Embryonic facial prominence (tissue), 1 donor: ENCODE results near the gene CNKSR3.

Experiments
- DNase-seq: peaks from one replicate; pipeline ENCODE4 v3.0.0-alpha.2; 2016; ENCODE audit errors: extremely low spot score

CNKSR3 gene

GRCh38 chr6:154414021-154414813 is 96.3 kb downstream of the CNKSR3 start:
- DNase-seq: no peak

DNA sequence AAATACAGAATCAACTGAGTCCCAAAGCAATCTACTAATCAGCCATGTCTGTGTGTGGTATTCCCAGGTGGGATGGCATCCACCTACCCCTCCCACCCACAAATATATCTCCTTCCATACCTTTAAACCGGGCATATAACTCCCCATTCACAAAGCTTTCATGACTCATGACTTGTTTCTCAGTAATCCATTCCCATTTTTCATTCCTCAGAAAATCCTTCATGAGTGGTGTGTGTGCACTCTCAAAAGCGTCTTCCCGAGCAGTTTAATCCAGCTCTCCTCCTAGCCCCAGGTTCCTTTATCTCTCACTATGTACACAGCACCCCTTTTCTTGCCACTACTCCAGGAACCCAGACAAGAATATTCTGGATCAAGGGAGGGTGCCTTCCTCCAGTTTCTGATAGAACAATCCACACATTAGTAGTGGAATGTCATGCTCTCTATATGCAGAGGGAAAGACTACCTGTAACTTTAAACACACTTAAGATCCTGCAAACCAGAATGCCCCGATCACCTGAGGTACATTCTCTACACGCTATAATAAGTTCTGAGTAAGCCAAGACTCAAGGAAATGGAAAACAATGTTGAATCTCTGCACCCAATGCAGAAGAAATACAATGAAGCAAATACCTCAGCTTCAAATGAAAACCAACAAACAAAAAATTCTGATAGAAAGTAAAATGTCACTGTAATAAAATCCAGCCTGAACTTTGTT is 98.2 kb downstream of the CNKSR3 start:
- no peak for DNase-seq

DNA sequence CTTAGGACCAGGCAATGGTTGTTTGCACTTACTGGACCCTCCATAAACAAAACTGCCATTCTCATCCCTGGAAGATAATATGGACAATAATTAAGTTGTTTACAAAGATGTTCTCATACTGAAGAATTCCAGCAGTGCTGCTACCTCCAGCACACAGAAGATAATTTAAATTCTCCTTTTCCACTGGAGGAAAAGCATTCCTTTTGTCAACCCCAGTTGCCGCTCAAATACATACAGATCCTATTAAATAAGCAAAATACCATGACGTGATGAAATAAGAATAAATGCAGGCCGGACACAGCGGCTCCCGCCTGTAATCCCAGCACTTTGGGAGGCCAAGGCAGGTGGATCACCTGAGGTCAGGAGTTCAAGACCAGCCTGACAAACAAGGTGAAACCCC is 99.4 kb downstream of the CNKSR3 start:
- no peak for DNase-seq

GRCh38 chr6:154410619-154411072 is 99.8 kb downstream of the CNKSR3 start:
- peak; percentile 84 for DNase-seq

GRCh38 chr6:154408891-154409500 is 101.5 kb downstream of the CNKSR3 start:
- no peak for DNase-seq

- DNase-seq: no peak
Observed at GRCh38 chr6:154407440-154407839, 103.0 kb downstream of the CNKSR3 start.

GRCh38 chr6:154406869-154407268 is 103.6 kb downstream of the CNKSR3 start:
- no peak for DNase-seq

DNA sequence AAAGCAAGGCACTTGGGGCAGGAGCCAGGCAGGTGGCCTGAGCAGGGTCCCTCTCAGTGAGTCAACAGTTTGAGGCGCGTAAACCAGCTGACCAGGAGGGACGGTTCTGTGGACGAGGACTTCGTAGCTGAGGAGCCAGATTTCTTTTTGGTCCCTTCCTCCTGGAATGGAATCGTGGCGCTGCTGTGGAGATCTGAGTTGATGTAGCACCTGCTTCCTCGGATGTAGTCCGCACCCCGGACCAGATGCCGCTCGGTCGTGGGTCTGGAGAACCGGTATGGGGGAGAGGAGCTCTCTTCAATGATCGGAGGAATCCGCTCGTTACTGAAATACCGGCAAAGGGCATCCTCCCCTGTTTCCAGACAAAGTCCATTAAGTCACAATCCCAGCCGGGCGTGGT is 104.2 kb downstream of the CNKSR3 start:
- no peak for DNase-seq

- DNase-seq: no peak
Observed at GRCh38 chr6:154404791-154405400, 105.6 kb downstream of the CNKSR3 start.

- no peak for DNase-seq
Observed at GRCh38 chr6:154403788-154404187, 106.7 kb downstream of the CNKSR3 start.

DNA sequence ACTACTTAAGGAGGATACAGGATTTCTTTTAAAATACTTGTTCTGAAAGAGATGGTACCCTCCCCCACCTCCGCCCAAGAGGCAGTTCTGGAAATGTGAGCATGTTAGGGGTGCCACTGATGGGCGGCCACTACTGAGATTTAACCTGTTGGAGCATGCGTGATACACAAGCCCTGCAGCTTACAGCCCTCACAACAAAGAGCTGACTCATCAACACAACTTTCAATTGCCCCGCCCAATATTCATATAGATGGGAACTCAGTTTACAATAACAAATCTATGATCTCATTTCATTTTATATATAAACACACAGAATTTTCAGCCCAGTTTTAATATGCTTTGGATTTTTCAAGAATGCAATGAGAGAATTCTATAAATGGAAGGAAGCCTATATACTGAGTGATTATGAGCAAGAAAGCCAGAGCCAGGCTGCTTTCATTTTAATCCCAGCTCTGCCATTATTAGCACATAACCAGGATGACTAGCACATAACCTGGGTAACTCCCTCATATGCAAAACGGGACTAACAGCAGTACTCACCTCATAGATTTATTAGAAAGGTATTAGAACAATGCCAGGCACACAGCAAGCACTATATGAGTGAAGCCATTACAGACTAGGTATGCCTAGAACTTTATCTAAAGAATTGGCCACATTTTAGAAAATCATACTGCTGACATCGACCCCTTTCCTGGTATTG is 108.3 kb downstream of the CNKSR3 start:
- no peak for DNase-seq

- no peak for DNase-seq
Observed at GRCh38 chr6:154399097-154399496, 111.4 kb downstream of the CNKSR3 start.

DNA sequence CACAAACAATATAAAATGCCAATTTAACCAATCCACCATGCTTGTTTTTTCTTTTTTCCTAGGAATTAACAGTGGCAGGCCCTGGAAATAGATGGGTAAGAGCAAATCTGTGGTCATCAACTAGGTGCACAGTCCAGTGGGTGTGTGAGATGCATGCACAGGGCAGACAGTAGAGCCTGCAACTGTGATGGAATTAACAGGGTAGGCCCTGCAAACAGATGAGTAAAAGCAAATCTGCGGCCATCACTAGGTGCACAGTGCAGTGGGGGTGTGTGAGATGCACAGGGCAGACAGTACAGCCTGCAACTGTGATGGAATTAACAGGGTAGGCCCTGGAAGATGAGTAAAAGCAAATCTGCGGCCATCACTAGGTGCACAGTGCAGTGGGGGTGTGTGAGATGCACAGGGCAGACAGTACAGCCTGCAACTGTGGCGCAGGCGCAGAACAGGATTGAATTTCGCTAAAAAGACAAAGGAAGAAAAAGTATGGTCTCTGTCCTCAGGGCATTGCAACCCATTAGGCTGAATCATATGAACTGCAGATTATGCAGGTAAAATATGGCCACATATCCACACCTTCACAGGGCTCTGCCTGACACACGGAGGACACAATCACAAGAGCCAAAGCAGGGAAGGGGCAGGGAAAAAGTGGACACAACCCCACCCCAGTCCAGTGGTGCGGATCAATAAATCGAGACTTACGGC is 112.8 kb downstream of the CNKSR3 start:
- DNase-seq: no peak

- DNase-seq: no peak
Observed at GRCh38 chr6:154395878-154396277, 114.6 kb downstream of the CNKSR3 start.

GRCh38 chr6:154395316-154395715 is 115.2 kb downstream of the CNKSR3 start:
- no peak for DNase-seq

- DNase-seq: no peak
Observed at GRCh38 chr6:154394571-154394970, 115.9 kb downstream of the CNKSR3 start.

DNA sequence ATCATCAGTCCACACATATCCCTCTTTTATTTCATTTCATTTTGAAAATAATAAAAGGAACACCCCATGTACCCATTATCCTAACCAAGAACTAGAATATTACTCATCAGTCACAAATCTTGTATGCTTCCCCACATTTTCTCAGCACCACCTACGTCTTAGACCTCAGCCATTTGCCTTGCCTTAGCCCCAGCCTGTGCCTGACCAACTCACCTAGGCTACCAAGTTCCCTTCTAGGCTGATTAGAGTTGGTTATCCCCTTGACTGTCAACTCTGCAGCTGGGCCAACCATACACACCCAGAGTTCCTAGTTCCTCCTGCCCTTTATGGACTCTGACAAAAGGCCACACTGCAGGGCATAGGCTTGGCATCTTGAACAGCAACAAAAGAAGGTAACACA is 120.5 kb downstream of the CNKSR3 start:
- DNase-seq: no peak

DNA sequence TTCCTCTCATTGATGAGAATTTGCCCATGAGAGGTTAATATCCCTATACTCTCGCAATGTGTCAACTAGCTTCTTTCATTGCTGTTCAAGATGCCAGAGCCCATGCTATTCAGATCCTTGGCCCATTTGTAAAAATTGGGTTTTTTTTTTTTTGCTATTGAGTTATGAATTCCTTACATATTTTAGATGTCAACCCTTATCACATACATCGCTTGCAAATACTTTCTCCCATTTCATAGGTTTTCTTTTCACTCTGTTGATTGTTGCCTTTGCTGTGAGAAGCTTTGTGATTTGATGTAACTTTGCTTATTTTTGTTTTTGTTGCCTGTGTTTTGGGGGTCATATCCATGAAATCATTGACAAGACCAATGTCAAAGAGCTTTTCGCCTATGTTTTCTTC is 121.7 kb downstream of the CNKSR3 start:
- no peak for DNase-seq

- DNase-seq: no peak
Observed at GRCh38 chr6:154386848-154387717, 123.4 kb downstream of the CNKSR3 start.

GRCh38 chr6:154384191-154384590 is 126.3 kb downstream of the CNKSR3 start:
- DNase-seq: no peak
